ENCODE data around the gene LPXN. TPM values are rescaled to one million over a fixed set of nuclear protein-coding genes. Genes with fewer than 3 reads are reported as not detected.
A peak's percentile ranks its signal among the peaks of the same experiment; 100 is the strongest.

Gene LPXN
- total and polyA plus RNA-seq, 10 donors, result 50.8 to 83.7 (median 65.5) TPM

GRCh38 chr11:58526721-58527120, 48.9 kb downstream of the LPXN start:
- H3K36me3 ChIP-seq, result peaks cover 0 to 57% (median 40%) of the 10 kb centered on the region in 6 donors
- no peaks in the 10 kb centered on the region for H3K9me3 ChIP-seq
- 42 to 72% (median 62%) methylated on average over 3 of the region's 3 CpGs for WGBS, 5 donors
- intact Hi-C loops (cut with DNase I; ENCODE audit: low total_unique reads), result loop anchor here (10.0 kb wide), 1 partner anchor 702 kb away; no protein-coding TSS in a partner anchor
- H3K4me1 ChIP-seq, result peaks cover 11 to 37% (median 27%) of the 10 kb centered on the region in 6 donors
- TF ChIP-seq CTCF (IDR thresholded peaks at IDR 0.05 in 8 of 11, conservative IDR thresholded peaks at IDR 0.05 in 3 of 11) (no peak), POLR2AphosphoS5 (IDR thresholded peaks at IDR 0.05) (no peak), POLR2A (IDR thresholded peaks at IDR 0.05) (no peak)
- H3K27me3 ChIP-seq (replicated peaks in 1 of 7), result no peaks in the 10 kb centered on the region
- DNase-seq, result no peak
- H3K27ac ChIP-seq, result peak overlapping the region in 3 of 8 donors; percentile 78 to 81 (median 81)
- no peak overlapping the region for H3K4me3 ChIP-seq

GRCh38 chr11:58525037-58525614, 50.5 kb downstream of the LPXN start:
- no peak for DNase-seq

GRCh38 chr11:58524232-58525036, 51.2 kb downstream of the LPXN start:
- intact Hi-C loops (cut with DNase I; ENCODE audit: low total_unique reads), result loop anchor here (10.0 kb wide), 1 partner anchor 700 kb away; no protein-coding TSS in a partner anchor
- Histone ChIP-seq H3K4me3 (peak overlapping the region in 5 of 8 donors; percentile 4 to 41 (median 10)), H3K36me3 (peaks cover 0 to 34% (median 24%) of the 10 kb centered on the region in 6 donors), H3K27me3 (replicated peaks in 1 of 7) (no peaks in the 10 kb centered on the region), H3K9me3 (no peaks in the 10 kb centered on the region), H3K27ac (peak overlapping the region; percentile 28 to 81 (median 74)), H3K4me1 (peaks cover 11 to 37% (median 27%) of the 10 kb centered on the region in 6 donors)
- TF ChIP-seq CTCF (IDR thresholded peaks at IDR 0.05 in 8 of 11, conservative IDR thresholded peaks at IDR 0.05 in 3 of 11) (peak; percentile 27 to 84 (median 73)), POLR2A (IDR thresholded peaks at IDR 0.05) (no peak)
- DNase-seq, result no peak
- WGBS, 5 donors, result 21 to 25% (median 22%) methylated on average over 7 of the region's 7 CpGs

More at GRCh38 chr11:58525037-58525614, 50.5 kb downstream of the LPXN start:
- Histone ChIP-seq H3K4me1 (peaks cover 11 to 37% (median 27%) of the 10 kb centered on the region in 6 donors), H3K27me3 (replicated peaks in 1 of 7) (no peaks in the 10 kb centered on the region), H3K4me3 (peak overlapping the region in 5 of 8 donors; percentile 4 to 41 (median 10)), H3K36me3 (peaks cover 0 to 41% (median 30%) of the 10 kb centered on the region in 6 donors), H3K9me3 (no peaks in the 10 kb centered on the region), H3K27ac (peak overlapping the region; percentile 28 to 81 (median 74))
- intact Hi-C loops (cut with DNase I; ENCODE audit: low total_unique reads), result loop anchor here (10.0 kb wide), 1 partner anchor 700 kb away; no protein-coding TSS in a partner anchor
- TF ChIP-seq POLR2A (IDR thresholded peaks at IDR 0.05), result no peak
- peak in 1 of 3 donors; percentile 55 for TF ChIP-seq POLR2AphosphoS5 (IDR thresholded peaks at IDR 0.05)
- TF ChIP-seq CTCF (IDR thresholded peaks at IDR 0.05 in 8 of 11, conservative IDR thresholded peaks at IDR 0.05 in 3 of 11), result no peak
- WGBS, 5 donors, result 10 to 16% (median 13%) methylated on average over 6 of the region's 6 CpGs

All from spleen (tissue), 11 donors.